ENCODE measurements around the gene FKBP4.

- peak; percentile 68 to 85 (median 80) for TF ChIP-seq CTCF (IDR thresholded peaks at IDR 0.05)
- TF ChIP-seq POLR2A (IDR thresholded peaks at IDR 0.05): no peak
- TF ChIP-seq EP300 (IDR thresholded peaks at IDR 0.05): no peak
These were observed 58.9 kb downstream of the FKBP4 start for GRCh38 chr12:2853626-2854025.
